ENCODE data around the gene ENPP1. TPM values are rescaled to one million over a fixed set of nuclear protein-coding genes. Genes with fewer than 3 reads are reported as not detected.

The ENPP1 gene
- total RNA-seq, 1 donor from 2014 or later = 7.1 TPM

DNA sequence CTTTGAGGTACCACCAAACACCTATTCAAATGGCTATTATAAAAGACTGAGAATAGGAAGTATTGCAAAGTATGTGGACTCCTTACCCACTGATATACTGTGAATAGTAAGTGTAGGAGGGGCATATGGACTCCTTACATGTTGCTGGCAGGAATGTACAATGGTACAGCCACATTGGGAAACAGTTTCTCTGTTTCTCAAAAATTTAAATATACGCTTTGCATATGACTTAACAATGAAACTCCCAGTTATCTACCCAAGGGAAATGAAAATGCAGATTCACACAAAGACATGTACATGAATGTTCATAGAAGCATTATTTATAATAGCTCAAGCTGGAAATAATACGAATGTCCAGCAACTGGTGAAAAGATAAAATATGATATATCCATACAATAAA, 5.5 kb upstream of the ENPP1 start:
- H3K79me2 ChIP-seq (ENCODE audit: insufficient read depth, low read length) = no peaks in the 10 kb centered on the region
- Mint-ChIP-seq H3K27me3 (ENCODE audit: low read depth, unreplicated experiment) (peaks cover 18% of the 10 kb centered on the region), H3K9me3 (ENCODE audit: unreplicated experiment) (no peaks in the 10 kb centered on the region), H3K36me3 (ENCODE audit: low read depth, unreplicated experiment) (no peaks in the 10 kb centered on the region), H3K4me1 (ENCODE audit: low read depth, unreplicated experiment) (peaks cover 3% of the 10 kb centered on the region), H3K4me3 (ENCODE audit: unreplicated experiment) (no peak overlapping the region), H3K27ac (ENCODE audit: unreplicated experiment) (no peak overlapping the region)
- H3K4me2 ChIP-seq (ENCODE audit: low read length) = no peak overlapping the region
- H3K9ac ChIP-seq (ENCODE audit: low read length) = no peak overlapping the region
- no peak overlapping the region for H2AFZ ChIP-seq (ENCODE audit: low read depth, low read length)
- DNase-seq (ENCODE audit: low read depth) (no peak), FAIRE-seq (no peak)
- H3K27me3 ChIP-seq (ENCODE audit: insufficient read depth, low read length) = no peaks in the 10 kb centered on the region
- H3K4me3 ChIP-seq (ENCODE audit: insufficient read depth, low read depth, low read length) = no peak overlapping the region
- TF ChIP-seq EZH2 (IDR thresholded peaks at IDR 0.05; ENCODE audit: insufficient read depth, low read length) = no peak
- H3K9me3 ChIP-seq (ENCODE audit: insufficient read depth, low read depth, low read length) = no peaks in the 10 kb centered on the region
- H4K20me1 ChIP-seq (ENCODE audit: insufficient read depth, low read length) = no peaks in the 10 kb centered on the region
- H3K36me3 ChIP-seq (ENCODE audit: insufficient read depth, low read length) = no peaks in the 10 kb centered on the region
- peaks cover 4% of the 10 kb centered on the region for H3K4me1 ChIP-seq (ENCODE audit: insufficient read depth, low read length)
- no peak overlapping the region for H3K27ac ChIP-seq (ENCODE audit: low read depth, low read length)

DNA sequence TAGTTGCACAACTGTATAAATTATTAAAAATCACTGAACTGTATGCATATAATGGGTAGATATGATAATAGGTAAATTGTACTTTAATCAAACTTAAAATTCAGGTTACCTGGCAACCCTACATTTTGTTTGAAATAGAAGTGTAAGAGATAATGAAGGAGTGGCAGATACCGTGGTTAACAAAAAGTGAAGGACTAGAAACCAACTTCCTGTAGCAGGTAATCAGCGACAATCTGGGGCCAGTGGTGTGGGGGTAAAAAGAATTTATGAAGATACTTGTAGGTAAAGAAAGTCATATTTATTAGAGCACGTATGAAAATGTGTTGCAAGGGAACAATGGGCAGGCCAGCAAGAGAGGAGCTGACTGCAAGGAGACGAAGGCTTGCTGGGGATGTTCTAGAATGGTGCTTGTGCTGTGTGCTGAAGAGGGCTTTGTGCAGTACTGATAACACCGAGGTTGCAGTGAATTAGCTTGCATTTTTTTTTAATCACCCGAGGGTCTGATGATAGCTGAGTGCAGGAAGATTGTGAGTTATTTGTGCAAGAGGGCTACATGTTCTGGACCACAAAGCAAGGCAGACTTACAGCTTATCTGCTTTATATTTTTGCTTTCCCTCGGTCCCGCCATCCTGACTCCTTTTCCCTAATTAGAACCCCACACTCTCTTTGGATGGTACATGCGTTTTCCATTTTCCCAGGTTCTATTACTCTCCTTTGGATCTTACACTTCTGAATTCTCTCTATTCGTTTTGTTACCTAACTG, 4.6 kb upstream of the ENPP1 start:
- Mint-ChIP-seq H3K27ac (ENCODE audit: unreplicated experiment) (no peak overlapping the region), H3K4me1 (ENCODE audit: low read depth, unreplicated experiment) (peaks cover 4% of the 10 kb centered on the region), H3K27me3 (ENCODE audit: low read depth, unreplicated experiment) (peaks cover 15% of the 10 kb centered on the region), H3K36me3 (ENCODE audit: low read depth, unreplicated experiment) (no peaks in the 10 kb centered on the region), H3K4me3 (ENCODE audit: unreplicated experiment) (no peak overlapping the region), H3K9me3 (ENCODE audit: unreplicated experiment) (no peaks in the 10 kb centered on the region)
- H3K9me3 ChIP-seq (ENCODE audit: insufficient read depth, low read depth, low read length) = no peaks in the 10 kb centered on the region
- peaks cover 5% of the 10 kb centered on the region for H3K4me1 ChIP-seq (ENCODE audit: insufficient read depth, low read length)
- no peak overlapping the region for H3K4me2 ChIP-seq (ENCODE audit: low read length)
- H3K9ac ChIP-seq (ENCODE audit: low read length) = no peak overlapping the region
- no peaks in the 10 kb centered on the region for H4K20me1 ChIP-seq (ENCODE audit: insufficient read depth, low read length)
- FAIRE-seq (no peak), DNase-seq (ENCODE audit: low read depth) (no peak)
- no peaks in the 10 kb centered on the region for H3K36me3 ChIP-seq (ENCODE audit: insufficient read depth, low read length)
- no peak overlapping the region for H3K27ac ChIP-seq (ENCODE audit: low read depth, low read length)
- H3K27me3 ChIP-seq (ENCODE audit: insufficient read depth, low read length) = no peaks in the 10 kb centered on the region
- no peak for TF ChIP-seq EZH2 (IDR thresholded peaks at IDR 0.05; ENCODE audit: insufficient read depth, low read length)
- TF ChIP-seq, protein P1, sequence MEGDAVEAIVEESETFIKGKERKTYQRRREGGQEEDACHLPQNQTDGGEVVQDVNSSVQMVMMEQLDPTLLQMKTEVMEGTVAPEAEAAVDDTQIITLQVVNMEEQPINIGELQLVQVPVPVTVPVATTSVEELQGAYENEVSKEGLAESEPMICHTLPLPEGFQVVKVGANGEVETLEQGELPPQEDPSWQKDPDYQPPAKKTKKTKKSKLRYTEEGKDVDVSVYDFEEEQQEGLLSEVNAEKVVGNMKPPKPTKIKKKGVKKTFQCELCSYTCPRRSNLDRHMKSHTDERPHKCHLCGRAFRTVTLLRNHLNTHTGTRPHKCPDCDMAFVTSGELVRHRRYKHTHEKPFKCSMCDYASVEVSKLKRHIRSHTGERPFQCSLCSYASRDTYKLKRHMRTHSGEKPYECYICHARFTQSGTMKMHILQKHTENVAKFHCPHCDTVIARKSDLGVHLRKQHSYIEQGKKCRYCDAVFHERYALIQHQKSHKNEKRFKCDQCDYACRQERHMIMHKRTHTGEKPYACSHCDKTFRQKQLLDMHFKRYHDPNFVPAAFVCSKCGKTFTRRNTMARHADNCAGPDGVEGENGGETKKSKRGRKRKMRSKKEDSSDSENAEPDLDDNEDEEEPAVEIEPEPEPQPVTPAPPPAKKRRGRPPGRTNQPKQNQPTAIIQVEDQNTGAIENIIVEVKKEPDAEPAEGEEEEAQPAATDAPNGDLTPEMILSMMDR (IDR thresholded peaks at IDR 0.05; ENCODE audit: insufficient read depth, low read depth, low read length) = no peak
- H3K79me2 ChIP-seq (ENCODE audit: insufficient read depth, low read length) = no peaks in the 10 kb centered on the region
- no peak overlapping the region for H2AFZ ChIP-seq (ENCODE audit: low read depth, low read length)
- H3K4me3 ChIP-seq (ENCODE audit: insufficient read depth, low read depth, low read length) = no peak overlapping the region

DNA sequence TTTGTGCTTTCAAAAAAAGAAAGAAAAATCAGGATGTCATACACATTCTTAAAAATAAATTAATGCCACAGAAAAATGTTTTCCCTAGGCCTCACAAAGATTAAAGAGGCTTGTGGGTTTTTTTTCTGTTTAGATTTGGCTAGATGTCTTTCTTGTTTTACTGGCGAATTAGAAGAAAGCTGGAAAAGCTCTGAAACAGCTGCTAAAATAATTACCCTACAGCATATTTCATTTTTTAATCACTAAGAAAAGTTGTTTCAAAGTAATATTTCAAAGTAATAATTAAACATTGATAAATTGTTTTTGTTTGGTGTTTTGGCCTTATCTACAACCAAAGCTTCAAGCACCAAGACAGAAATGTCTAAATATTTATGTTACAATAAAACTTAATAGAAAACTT, 3.7 kb upstream of the ENPP1 start:
- H3K27ac ChIP-seq (ENCODE audit: low read depth, low read length) = no peak overlapping the region
- H3K27me3 ChIP-seq (ENCODE audit: insufficient read depth, low read length) = no peaks in the 10 kb centered on the region

More for the DNA sequence above, 3.7 kb upstream of the ENPP1 start:
- H4K20me1 ChIP-seq (ENCODE audit: insufficient read depth, low read length) = peaks cover 4% of the 10 kb centered on the region
- no peak overlapping the region for H3K9ac ChIP-seq (ENCODE audit: low read length)
- no peak overlapping the region for H2AFZ ChIP-seq (ENCODE audit: low read depth, low read length)
- no peak overlapping the region for H3K4me3 ChIP-seq (ENCODE audit: insufficient read depth, low read depth, low read length)
- H3K4me1 Mint-ChIP-seq (ENCODE audit: low read depth, unreplicated experiment) = peaks cover 5% of the 10 kb centered on the region
- TF ChIP-seq EZH2 (IDR thresholded peaks at IDR 0.05; ENCODE audit: insufficient read depth, low read length) = no peak
- TF ChIP-seq, protein P1 (IDR thresholded peaks at IDR 0.05; ENCODE audit: insufficient read depth, low read depth, low read length) = no peak
- DNase-seq (ENCODE audit: low read depth) (no peak), FAIRE-seq (no peak)
- H3K4me3 Mint-ChIP-seq (ENCODE audit: unreplicated experiment) = no peak overlapping the region
- no peak overlapping the region for H3K27ac Mint-ChIP-seq (ENCODE audit: unreplicated experiment)
- H3K36me3 ChIP-seq (ENCODE audit: insufficient read depth, low read length) = no peaks in the 10 kb centered on the region
- no peaks in the 10 kb centered on the region for H3K9me3 ChIP-seq (ENCODE audit: insufficient read depth, low read depth, low read length)
- H3K36me3 Mint-ChIP-seq (ENCODE audit: low read depth, unreplicated experiment) = no peaks in the 10 kb centered on the region
- H3K4me2 ChIP-seq (ENCODE audit: low read length) = no peak overlapping the region
- H3K4me1 ChIP-seq (ENCODE audit: insufficient read depth, low read length) = peaks cover 5% of the 10 kb centered on the region
- no peaks in the 10 kb centered on the region for H3K79me2 ChIP-seq (ENCODE audit: insufficient read depth, low read length)
- peaks cover 15% of the 10 kb centered on the region for H3K27me3 Mint-ChIP-seq (ENCODE audit: low read depth, unreplicated experiment)
- no peaks in the 10 kb centered on the region for H3K9me3 Mint-ChIP-seq (ENCODE audit: unreplicated experiment)
